Osteoblast (primary cell): ENCODE results near the gene SAPCD2. TPM values are rescaled to one million over a fixed set of nuclear protein-coding genes. Genes with fewer than 3 reads are reported as not detected.

Experiments used
- DNase-seq: peaks from one replicate; pipeline ENCODE4 v3.0.0; 2011; ENCODE audit warnings: low spot score, mixed read lengths; ENCODE audit not compliant: insufficient read length; ENCODE audit errors: missing footprints
- H2AFZ ChIP-seq: 2 replicates; pipeline ENCODE4 v1.6.0; 2011; ENCODE audit warnings: mild to moderate bottlenecking, low read length
- H3K27ac ChIP-seq: 2 replicates; pipeline ENCODE4 v1.5.1; 2011; ENCODE audit warnings: mild to moderate bottlenecking, low read depth, low read length, moderate library complexity
- H3K27me3 ChIP-seq: 2 replicates; pipeline ENCODE4 v1.6.0; 2012; ENCODE audit warnings: mild to moderate bottlenecking, control low read depth, inconsistent platforms, low read length, moderate library complexity; ENCODE audit not compliant: insufficient read depth
- H3K36me3 ChIP-seq: 2 replicates; pipeline ENCODE4 v1.5.1; 2011; ENCODE audit warnings: mild to moderate bottlenecking, low read length, control low read depth, moderate library complexity; ENCODE audit not compliant: insufficient read depth
- H3K4me1 ChIP-seq: 2 replicates; pipeline ENCODE4 v1.5.1; 2011; ENCODE audit warnings: mild to moderate bottlenecking, low read length, control low read depth, moderate library complexity; ENCODE audit not compliant: insufficient read depth
- H3K4me2 ChIP-seq: 2 replicates; pipeline ENCODE4 v1.6.0; 2011; ENCODE audit warnings: mild to moderate bottlenecking, low read length; ENCODE audit not compliant: insufficient read depth
- H3K4me3 ChIP-seq: fragments of 200-600 bp; sonication (generic); 3 replicates; pipeline ENCODE4 v1.5.1; 2012; ENCODE audit warnings: mild to moderate bottlenecking, low read length, inconsistent platforms; ENCODE audit not compliant: insufficient read depth
- H3K79me2 ChIP-seq: 2 replicates; pipeline ENCODE4 v1.6.0; 2012; ENCODE audit warnings: mild to moderate bottlenecking, low read length, control low read depth, inconsistent platforms; ENCODE audit not compliant: insufficient read depth
- H3K9me3 ChIP-seq: 2 replicates; pipeline ENCODE4 v1.5.1; 2011; ENCODE audit warnings: low read depth, low read length, control low read depth
- H4K20me1 ChIP-seq: 2 replicates; pipeline ENCODE4 v1.6.0; 2012; ENCODE audit warnings: mild to moderate bottlenecking, low read length, control low read depth; ENCODE audit not compliant: insufficient read depth
- CTCF ChIP-seq: IDR thresholded peaks from 2 replicates; pipeline ENCODE4 v1.5.1; 2011; ENCODE audit warnings: mild to moderate bottlenecking, low read depth, low read length, moderate library complexity; ENCODE audit errors: extremely low read depth
- total RNA-seq: library from RNA; depleted of rRNA; stranded (reverse); fragments of >200 nt; gene quantifications from 2 replicates; pipeline ENCODE4 v1.2.3, GENCODE V29; 2012

The SAPCD2 gene
- total RNA-seq, 1 donor, result 1.1 TPM

- Histone ChIP-seq H3K79me2 (no peaks in the 10 kb centered on the region), H3K4me3 (no peak overlapping the region), H3K27ac (no peak overlapping the region), H2AFZ (no peak overlapping the region), H3K36me3 (no peaks in the 10 kb centered on the region), H3K9me3 (no peaks in the 10 kb centered on the region), H3K4me1 (no peaks in the 10 kb centered on the region), H3K27me3 (no peaks in the 10 kb centered on the region), H4K20me1 (peaks cover 6% of the 10 kb centered on the region), H3K4me2 (no peak overlapping the region)
- no peak for TF ChIP-seq CTCF
- DNase-seq, result no peak
These were observed 52.4 kb downstream of the SAPCD2 start for GRCh38 chr9:137017791-137018497.

DNA sequence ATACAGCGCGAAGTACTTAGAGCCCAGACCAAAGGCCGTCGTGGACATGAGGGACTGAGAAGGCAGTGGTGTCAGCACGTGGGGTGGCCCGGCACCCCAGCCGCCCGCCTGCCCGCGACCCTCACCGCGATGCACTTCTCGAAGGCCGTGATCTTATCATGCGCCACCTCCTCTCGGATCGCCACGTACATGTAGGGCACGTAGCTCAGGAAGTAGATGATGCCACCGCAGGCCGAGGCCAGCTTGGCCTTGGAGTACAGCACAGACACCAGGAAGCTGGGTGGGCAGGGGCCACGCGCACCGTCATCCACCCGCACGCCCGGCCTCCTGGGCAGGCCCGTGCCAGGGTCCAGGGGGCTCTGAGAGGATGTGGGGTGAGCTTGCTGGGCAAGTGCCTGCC, 53.3 kb downstream of the SAPCD2 start:
- no peak for DNase-seq
- H3K79me2 ChIP-seq, result no peaks in the 10 kb centered on the region
- no peak overlapping the region for H3K4me2 ChIP-seq
- TF ChIP-seq CTCF, result no peak
- no peak overlapping the region for H3K27ac ChIP-seq
- H3K36me3 ChIP-seq, result no peaks in the 10 kb centered on the region
- no peaks in the 10 kb centered on the region for H3K4me1 ChIP-seq
- H3K9me3 ChIP-seq, result no peaks in the 10 kb centered on the region
- no peaks in the 10 kb centered on the region for H3K27me3 ChIP-seq
- H4K20me1 ChIP-seq, result peaks cover under 1% of the 10 kb centered on the region
- no peak overlapping the region for H2AFZ ChIP-seq
- H3K4me3 ChIP-seq, result no peak overlapping the region

DNA sequence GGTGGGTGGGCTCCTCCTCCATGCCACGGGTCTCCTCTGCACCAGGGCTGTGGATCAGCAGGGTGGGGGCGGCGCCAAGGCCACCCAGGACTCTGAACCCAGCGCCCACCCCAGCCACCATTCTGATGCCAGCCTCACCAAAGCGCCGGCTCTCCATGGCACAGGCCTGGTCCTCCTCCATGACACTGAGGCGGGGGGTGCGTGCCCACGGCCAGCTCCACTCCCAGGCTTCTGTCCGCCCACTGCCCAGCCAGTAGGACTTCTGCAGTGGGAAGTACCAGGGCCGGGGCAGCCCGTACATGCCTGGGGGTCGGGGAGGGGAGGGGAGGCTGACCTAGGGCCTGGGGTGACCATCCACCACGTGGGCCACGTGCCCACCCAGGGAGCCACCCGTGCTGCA, 53.9 kb downstream of the SAPCD2 start:
- no peak for DNase-seq
- H3K27ac ChIP-seq, result no peak overlapping the region

More for the DNA sequence above, 53.9 kb downstream of the SAPCD2 start:
- Histone ChIP-seq H4K20me1 (no peaks in the 10 kb centered on the region), H3K79me2 (no peaks in the 10 kb centered on the region), H3K4me3 (no peak overlapping the region), H3K27me3 (no peaks in the 10 kb centered on the region), H3K9me3 (no peaks in the 10 kb centered on the region), H3K4me2 (no peak overlapping the region), H3K36me3 (no peaks in the 10 kb centered on the region), H3K4me1 (no peaks in the 10 kb centered on the region), H2AFZ (no peak overlapping the region)
- no peak for TF ChIP-seq CTCF
